Epithelial cell of esophagus (primary cell): Measurements from ENCODE around the gene P2RX7.

Source experiments
- DNase-seq: peaks from one replicate; pipeline ENCODE4 v3.0.0; 2010; ENCODE audit warnings: low read depth
- H3K4me3 ChIP-seq: 2 replicates; pipeline ENCODE4 v1.5.1; 2011; ENCODE audit warnings: mild to moderate bottlenecking, low read length, control low read depth
- CTCF ChIP-seq: IDR thresholded peaks from 2 replicates; pipeline ENCODE4 v1.5.1; 2011; ENCODE audit warnings: low read depth, mild to moderate bottlenecking, low read length, control low read depth, inconsistent platforms; ENCODE audit not compliant: insufficient read depth; ENCODE audit errors: missing control alignments

P2RX7 gene

GRCh38 chr12:121214166-121214777, 81.6 kb downstream of the P2RX7 start:
- DNase-seq: peak; percentile 83
- H3K4me3 ChIP-seq: no peak overlapping the region
- no peak for TF ChIP-seq CTCF

- H3K4me3 ChIP-seq: no peak overlapping the region
- no peak for TF ChIP-seq CTCF
- peak; percentile 92 for DNase-seq
These were observed 82.4 kb downstream of the P2RX7 start for GRCh38 chr12:121214855-121215745.

- TF ChIP-seq CTCF: no peak
- no peak overlapping the region for H3K4me3 ChIP-seq
- no peak for DNase-seq
These were observed 83.4 kb downstream of the P2RX7 start for GRCh38 chr12:121216102-121216501.

DNA sequence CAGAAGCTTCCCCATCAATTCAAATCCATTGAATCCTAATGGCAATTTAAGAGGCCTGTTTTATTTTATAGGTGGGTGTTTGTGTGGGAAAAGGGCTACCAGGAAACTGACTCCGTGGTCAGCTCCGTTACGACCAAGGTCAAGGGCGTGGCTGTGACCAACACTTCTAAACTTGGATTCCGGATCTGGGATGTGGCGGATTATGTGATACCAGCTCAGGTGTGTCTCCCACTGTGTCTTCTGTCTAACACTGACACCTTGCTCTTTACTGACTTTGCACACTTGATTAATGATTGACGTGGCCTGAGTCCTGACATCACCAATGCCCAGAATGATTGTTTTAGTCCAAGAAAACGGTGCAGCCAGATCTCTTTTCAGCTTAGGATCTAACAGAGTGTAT, 84.4 kb downstream of the P2RX7 start:
- no peak overlapping the region for H3K4me3 ChIP-seq
- DNase-seq: no peak
- no peak for TF ChIP-seq CTCF

DNA sequence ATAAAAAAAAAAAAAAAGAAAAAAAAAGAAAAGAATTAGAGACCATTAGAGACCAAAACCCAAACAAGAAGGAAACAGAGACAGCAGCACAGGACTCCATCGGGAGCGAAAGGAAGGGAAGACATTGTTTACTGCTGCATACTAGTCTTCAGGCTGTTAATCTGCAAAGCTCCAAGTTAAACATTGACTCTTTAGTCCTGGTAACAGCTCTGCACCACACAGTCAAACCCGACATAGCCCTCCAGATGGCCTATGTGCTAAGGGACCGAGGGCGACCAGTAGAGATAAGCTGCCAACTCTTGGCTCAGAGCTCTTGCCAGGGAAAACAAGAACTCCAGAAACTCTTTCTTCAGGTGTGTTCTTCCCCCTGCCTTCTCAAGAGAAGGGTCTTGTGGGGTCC, 85.1 kb downstream of the P2RX7 start:
- TF ChIP-seq CTCF: no peak
- no peak for DNase-seq
- no peak overlapping the region for H3K4me3 ChIP-seq

- TF ChIP-seq CTCF: no peak
- DNase-seq: no peak
- no peak overlapping the region for H3K4me3 ChIP-seq
These were observed 86.1 kb downstream of the P2RX7 start for GRCh38 chr12:121218588-121219352.
